Measurements from ENCODE around the gene GAST.

- no peak for TF ChIP-seq CTCF (IDR thresholded peaks at IDR 0.05)
- TF ChIP-seq POLR2A (IDR thresholded peaks at IDR 0.05): no peak
- TF ChIP-seq EP300 (IDR thresholded peaks at IDR 0.05): no peak
These were observed 41.9 kb downstream of the GAST start for GRCh38 chr17:41754066-41754465.

Measured in ovary (tissue), 3 donors.